H9 (cell line): ENCODE data around the gene BEST3. TPM values are rescaled to one million over a fixed set of nuclear protein-coding genes. Genes with fewer than 3 reads are reported as not detected.

Experiments
- DNase-seq: peaks from one replicate; pipeline ENCODE4 v3.0.0-alpha.2; 2017
- H2AFZ ChIP-seq: one replicate; pipeline ENCODE4 v1.6.1; 2013; ENCODE audit warnings: mild to moderate bottlenecking, low read length, control low read depth, moderate library complexity
- H2AK5ac ChIP-seq: 2 replicates; pipeline ENCODE4 v1.6.1; 2013; ENCODE audit warnings: low read length, control low read depth, mixed read lengths; ENCODE audit not compliant: insufficient read length
- H2BK120ac ChIP-seq: one replicate; pipeline ENCODE4 v1.6.1; 2013; ENCODE audit warnings: low read depth, mild to moderate bottlenecking, low read length, control low read depth, inconsistent platforms; ENCODE audit not compliant: poor library complexity, severe bottlenecking
- H2BK12ac ChIP-seq: 2 replicates; pipeline ENCODE4 v1.6.1; 2013; ENCODE audit warnings: low read length, control low read depth, mixed read lengths, low read depth; ENCODE audit not compliant: insufficient read length
- H2BK15ac ChIP-seq: 2 replicates; pipeline ENCODE4 v1.6.1; 2013; ENCODE audit warnings: low read depth, low read length, control low read depth
- H2BK20ac ChIP-seq: one replicate; pipeline ENCODE4 v1.6.1; 2013; ENCODE audit warnings: low read depth, mild to moderate bottlenecking, low read length, control low read depth, inconsistent platforms; ENCODE audit not compliant: poor library complexity, severe bottlenecking
- H2BK5ac ChIP-seq: 2 replicates; pipeline ENCODE4 v1.6.1; 2013; ENCODE audit warnings: low read length, control low read depth, mixed read lengths; ENCODE audit not compliant: insufficient read length
- H3K14ac ChIP-seq: 2 replicates; pipeline ENCODE4 v1.6.1; 2013; ENCODE audit warnings: low read length, control low read depth; ENCODE audit not compliant: insufficient read depth
- H3K18ac ChIP-seq: 2 replicates; pipeline ENCODE4 v1.6.1; 2013; ENCODE audit warnings: low read depth, mild to moderate bottlenecking, mixed read lengths, low read length, control low read depth; ENCODE audit not compliant: insufficient read length
- H3K23ac ChIP-seq: 2 replicates; pipeline ENCODE4 v1.6.1; 2013; ENCODE audit warnings: low read length, control low read depth, mixed read lengths, low read depth; ENCODE audit not compliant: insufficient read length
- H3K23me2 ChIP-seq: 2 replicates; pipeline ENCODE4 v1.6.1; 2013; ENCODE audit warnings: low read depth, mild to moderate bottlenecking, mixed read lengths, low read length, control low read depth; ENCODE audit not compliant: insufficient read length, poor library complexity, severe bottlenecking
- H3K27ac ChIP-seq: 2 replicates; pipeline ENCODE4 v1.5.1; 2013; ENCODE audit warnings: low read length, control low read depth, mixed read lengths, low read depth; ENCODE audit not compliant: insufficient read length
- H3K27me3 ChIP-seq: 2 replicates; pipeline ENCODE4 v1.6.1; 2013; ENCODE audit warnings: low read length, control low read depth, inconsistent platforms; ENCODE audit not compliant: insufficient read depth
- H3K4ac ChIP-seq: 2 replicates; pipeline ENCODE4 v1.6.1; 2013; ENCODE audit warnings: low read depth, mild to moderate bottlenecking, control low read depth, inconsistent platforms, low read length, moderate library complexity
- H3K4me1 ChIP-seq: 2 replicates; pipeline ENCODE4 v1.6.1; 2013; ENCODE audit warnings: low read length, control low read depth, inconsistent platforms; ENCODE audit not compliant: insufficient read depth
- H3K4me2 ChIP-seq: 2 replicates; pipeline ENCODE4 v1.6.1; 2013; ENCODE audit warnings: low read length, control low read depth, mixed read lengths; ENCODE audit not compliant: insufficient read length, insufficient read depth
- H3K56ac ChIP-seq: 2 replicates; pipeline ENCODE4 v1.6.1; 2013; ENCODE audit warnings: low read depth, mild to moderate bottlenecking, mixed read lengths, low read length, control low read depth; ENCODE audit not compliant: insufficient read length
- H3K79me1 ChIP-seq: 2 replicates; pipeline ENCODE4 v1.6.1; 2013; ENCODE audit warnings: low read depth, mild to moderate bottlenecking, moderate library complexity, low read length, control low read depth, inconsistent platforms; ENCODE audit not compliant: insufficient read depth, poor library complexity, severe bottlenecking
- H3K79me2 ChIP-seq: 2 replicates; pipeline ENCODE4 v1.6.1; 2013; ENCODE audit warnings: low read length, control low read depth, inconsistent platforms; ENCODE audit not compliant: insufficient read depth
- H3K9ac ChIP-seq: 2 replicates; pipeline ENCODE4 v1.6.1; 2013; ENCODE audit warnings: low read length, control low read depth, mixed read lengths; ENCODE audit not compliant: insufficient read length; ENCODE audit errors: extremely low read depth
- H3K9me3 ChIP-seq: one replicate; pipeline ENCODE4 v1.6.1; 2013; ENCODE audit warnings: low read depth, low read length, inconsistent platforms; ENCODE audit not compliant: control insufficient read depth
- H3T11ph ChIP-seq: one replicate; pipeline ENCODE4 v1.6.1; 2013; ENCODE audit warnings: mild to moderate bottlenecking, low read length, control low read depth, inconsistent platforms
- H4K20me1 ChIP-seq: one replicate; pipeline ENCODE4 v1.6.1; 2013; ENCODE audit not compliant: control insufficient read depth, insufficient read length, insufficient read depth
- H4K5ac ChIP-seq: 2 replicates; pipeline ENCODE4 v1.6.1; 2013; ENCODE audit warnings: low read depth, mild to moderate bottlenecking, mixed read lengths, low read length, control low read depth; ENCODE audit not compliant: insufficient read length
- H4K8ac ChIP-seq: replicated peaks from 2 replicates; pipeline ENCODE4 v1.6.1; 2013; ENCODE audit warnings: low read length, control low read depth, mixed read lengths, low read depth; ENCODE audit not compliant: insufficient read length
- H4K91ac ChIP-seq: 2 replicates; pipeline ENCODE4 v1.6.1; 2013; ENCODE audit warnings: low read depth, mild to moderate bottlenecking, moderate library complexity, mixed read lengths, low read length, control low read depth; ENCODE audit not compliant: insufficient read length
- H3K27ac Mint-ChIP-seq, 3 experiments: 2 replicates in 2 of 3; 3 replicates in 1 of 3; pipeline ENCODE4 v1.8.0; 2020 to 2021; ENCODE audit warnings: mixed read lengths in 3 of 3, mild to moderate bottlenecking in 1 of 3, moderate library complexity in 1 of 3
- H3K27me3 Mint-ChIP-seq: 2 replicates; pipeline ENCODE4 v1.8.0; 2021; ENCODE audit warnings: low read depth, mild to moderate bottlenecking, moderate library complexity, mixed read lengths
- H3K36me3 Mint-ChIP-seq, 3 experiments: 2 replicates in 2 of 3; 3 replicates in 1 of 3; pipeline ENCODE4 v1.8.0; 2020 to 2021; ENCODE audit warnings: low read depth in 3 of 3, mixed read lengths in 3 of 3; ENCODE audit not compliant: insufficient read depth in 1 of 3
- H3K4me1 Mint-ChIP-seq, 2 experiments: 2 replicates each; pipeline ENCODE4 v1.8.0; 2020; ENCODE audit warnings: mixed read lengths in 2 of 2
- H3K4me3 Mint-ChIP-seq, 2 experiments: 2 replicates in 1 of 2; 3 replicates in 1 of 2; pipeline ENCODE4 v1.8.0; 2020 to 2021; ENCODE audit warnings: mild to moderate bottlenecking in 2 of 2, mixed read lengths in 2 of 2, moderate library complexity in 1 of 2
- H3K9me3 Mint-ChIP-seq, 2 experiments: 2 replicates in 1 of 2; 3 replicates in 1 of 2; pipeline ENCODE4 v1.8.0; 2020; ENCODE audit warnings: mild to moderate bottlenecking in 2 of 2, mixed read lengths in 2 of 2, moderate library complexity in 1 of 2
- CTCF ChIP-seq: fragments of 200-600 bp; sonication (generic); conservative IDR thresholded peaks from 3 replicates; pipeline ENCODE4 v1.8.0; 2021; ENCODE audit warnings: antibody characterized with exemption, mild to moderate bottlenecking
- WGBS: extraction: QIAGEN DNeasy Blood & Tissue Kit; methylation state at CpG from one replicate; pipeline ENCODE4 v1.1.7; 2013; ENCODE audit warnings: missing lambda C conversion rate, low lambda C conversion rate, mixed read lengths; ENCODE audit not compliant: insufficient read length; ENCODE audit errors: extremely low coverage; 5-methylcytosine and 5-hydroxymethylcytosine counted together
- total RNA-seq: library from RNA; stranded (reverse); gene quantifications from 2 replicates; pipeline ENCODE4 v1.2.1, GENCODE V29; 2021

BEST3 gene
- total RNA-seq, 1 experiment from 2014 or later: 0.42 TPM

GRCh38 chr12:69648476-69648875, 50.6 kb downstream of the BEST3 start:
- H3K4me2 ChIP-seq: no peak overlapping the region
- no peaks in the 10 kb centered on the region for H3K4me1 Mint-ChIP-seq
- H3K4me3 Mint-ChIP-seq: no peak overlapping the region
- no peak overlapping the region for H2BK12ac ChIP-seq
- TF ChIP-seq CTCF: no peak
- no peaks in the 10 kb centered on the region for H3K23me2 ChIP-seq
- H3T11ph ChIP-seq: no peak overlapping the region
- no peak overlapping the region for H3K18ac ChIP-seq
- H4K5ac ChIP-seq: no peak overlapping the region
- no peaks in the 10 kb centered on the region for H3K27me3 Mint-ChIP-seq
- H3K56ac ChIP-seq: no peak overlapping the region
- no peak overlapping the region for H3K14ac ChIP-seq
- H3K79me1 ChIP-seq: no peaks in the 10 kb centered on the region
- no peak overlapping the region for H3K23ac ChIP-seq
- no peaks in the 10 kb centered on the region for H3K27me3 ChIP-seq
- H3K4me1 ChIP-seq: no peaks in the 10 kb centered on the region
- H2BK20ac ChIP-seq: no peak overlapping the region
- H3K27ac ChIP-seq: no peak overlapping the region
- H2AFZ ChIP-seq: no peak overlapping the region
- no peaks in the 10 kb centered on the region for H3K36me3 Mint-ChIP-seq
- no peak overlapping the region for H4K8ac ChIP-seq
- H3K27ac Mint-ChIP-seq: no peak overlapping the region
- no peak overlapping the region for H2BK120ac ChIP-seq
- H4K91ac ChIP-seq: no peak overlapping the region
- no peak for DNase-seq
- no peaks in the 10 kb centered on the region for H4K20me1 ChIP-seq
- no peak overlapping the region for H3K4ac ChIP-seq
- no peaks in the 10 kb centered on the region for H3K79me2 ChIP-seq
- no peaks in the 10 kb centered on the region for H3K9me3 ChIP-seq
- no CpG with 5 or more reads among the region's 3 CpGs for WGBS
- H3K9me3 Mint-ChIP-seq: no peaks in the 10 kb centered on the region
- H2AK5ac ChIP-seq: no peak overlapping the region
- H3K9ac ChIP-seq: no peak overlapping the region
- H2BK15ac ChIP-seq: no peak overlapping the region
- H2BK5ac ChIP-seq: no peak overlapping the region
